Measurements from ENCODE around the gene MRGPRG. TPM values are rescaled to one million over a fixed set of nuclear protein-coding genes. Genes with fewer than 3 reads are reported as not detected.
"Not testable (repeated sequence)": the region's sequence is repeated elsewhere in the genome, so short reads cannot be mapped to it uniquely, and the experiment has no call there.

MRGPRG gene
- total RNA-seq (not detected), polyA plus RNA-seq (not detected)
- long read RNA-seq, donor 1: 0 reads
- long read RNA-seq, donor 2: 0 reads
- long read RNA-seq, donor 3: 0 reads
- long read RNA-seq, donor 4: 0 reads

- Histone ChIP-seq H3K27me3 (ENCODE audit: control insufficient read depth, insufficient read depth) (no peaks in the 10 kb centered on the region), H3K27ac (ENCODE audit: low read length) (no peak within 1 kb of the TSS), H3K9me3 (ENCODE audit: control insufficient read depth, low read length) (no peaks in the 10 kb centered on the region), H3K4me3 (ENCODE audit: low read length) (no peak within 1 kb of the TSS), H3K4me1 (ENCODE audit: control insufficient read depth, insufficient read depth, low read length) (no peaks in the 10 kb centered on the region)
- ATAC-seq (no peak), DNase-seq (peak; percentile 16 to 43 (median 23))
- intact Hi-C loops (cut with DNase I): loop anchor here in 3 of 4 donors (5.0 to 10.0 kb wide), 3 partner anchors 114 to 184 kb away; no protein-coding TSS in a partner anchor
- 82% methylated on average over 35 of the region's 35 CpGs for WGBS
These were observed at the start of gene MRGPRG for GRCh38 chr11:3218483-3219280. Gene MRGPRG (minus strand): TSS chr11:3218813. CDS start chr11:3218813, 0 bp downstream.

GRCh38 chr11:3262548-3262947 lies 43.9 kb upstream of the MRGPRG start:
- H3K27ac ChIP-seq (ENCODE audit: low read length); ATAC-seq; H3K9me3 ChIP-seq (ENCODE audit: control insufficient read depth, low read length); H3K4me1 ChIP-seq (ENCODE audit: control insufficient read depth, insufficient read depth, low read length); intact Hi-C loops (cut with DNase I); H3K4me3 ChIP-seq (ENCODE audit: low read length); DNase-seq; H3K27me3 ChIP-seq (ENCODE audit: control insufficient read depth, insufficient read depth): not testable (repeated sequence)
- WGBS: 42% methylated on average over 6 of the region's 7 CpGs

- WGBS: 54% methylated on average over 7 of the region's 8 CpGs
- ATAC-seq; intact Hi-C loops (cut with DNase I); H3K27ac ChIP-seq (ENCODE audit: low read length); DNase-seq; H3K4me3 ChIP-seq (ENCODE audit: low read length); H3K4me1 ChIP-seq (ENCODE audit: control insufficient read depth, insufficient read depth, low read length); H3K27me3 ChIP-seq (ENCODE audit: control insufficient read depth, insufficient read depth); H3K9me3 ChIP-seq (ENCODE audit: control insufficient read depth, low read length): not testable (repeated sequence)
These were observed 43.2 kb upstream of the MRGPRG start for GRCh38 chr11:3261831-3262230.

GRCh38 chr11:3257509-3257908 lies 38.9 kb upstream of the MRGPRG start:
- H3K4me1 ChIP-seq (ENCODE audit: control insufficient read depth, insufficient read depth, low read length); H3K27ac ChIP-seq (ENCODE audit: low read length); H3K9me3 ChIP-seq (ENCODE audit: control insufficient read depth, low read length); DNase-seq; H3K27me3 ChIP-seq (ENCODE audit: control insufficient read depth, insufficient read depth); ATAC-seq; H3K4me3 ChIP-seq (ENCODE audit: low read length); intact Hi-C loops (cut with DNase I): not testable (repeated sequence)
- WGBS: 96% methylated on average over 1 of the region's 1 CpG

- ATAC-seq; H3K9me3 ChIP-seq (ENCODE audit: control insufficient read depth, low read length); intact Hi-C loops (cut with DNase I); H3K4me3 ChIP-seq (ENCODE audit: low read length); DNase-seq; H3K4me1 ChIP-seq (ENCODE audit: control insufficient read depth, insufficient read depth, low read length); H3K27ac ChIP-seq (ENCODE audit: low read length); H3K27me3 ChIP-seq (ENCODE audit: control insufficient read depth, insufficient read depth): not testable (repeated sequence)
- 91% methylated on average over 5 of the region's 12 CpGs for WGBS
These were observed 36.6 kb upstream of the MRGPRG start for GRCh38 chr11:3255241-3255640.

- H3K9me3 ChIP-seq (ENCODE audit: control insufficient read depth, low read length); H3K27me3 ChIP-seq (ENCODE audit: control insufficient read depth, insufficient read depth); intact Hi-C loops (cut with DNase I); DNase-seq; H3K27ac ChIP-seq (ENCODE audit: low read length); ATAC-seq; H3K4me3 ChIP-seq (ENCODE audit: low read length); H3K4me1 ChIP-seq (ENCODE audit: control insufficient read depth, insufficient read depth, low read length): not testable (repeated sequence)
- no CpG with 5 or more reads among the region's 14 CpGs for WGBS
These were observed 36.2 kb upstream of the MRGPRG start for GRCh38 chr11:3254773-3255172.

- Histone ChIP-seq H3K27ac (ENCODE audit: low read length) (no peak overlapping the region), H3K27me3 (ENCODE audit: control insufficient read depth, insufficient read depth) (no peaks in the 10 kb centered on the region), H3K4me1 (ENCODE audit: control insufficient read depth, insufficient read depth, low read length) (no peaks in the 10 kb centered on the region), H3K9me3 (ENCODE audit: control insufficient read depth, low read length) (no peaks in the 10 kb centered on the region), H3K4me3 (ENCODE audit: low read length) (no peak overlapping the region)
- DNase-seq (no peak), ATAC-seq (no peak)
- intact Hi-C loops (cut with DNase I): no loop called here
These were observed 26.5 kb upstream of the MRGPRG start for GRCh38 chr11:3245071-3245470.

- Histone ChIP-seq H3K4me1 (ENCODE audit: control insufficient read depth, insufficient read depth, low read length) (no peaks in the 10 kb centered on the region), H3K4me3 (ENCODE audit: low read length) (no peak overlapping the region), H3K27ac (ENCODE audit: low read length) (no peak overlapping the region), H3K27me3 (ENCODE audit: control insufficient read depth, insufficient read depth) (no peaks in the 10 kb centered on the region), H3K9me3 (ENCODE audit: control insufficient read depth, low read length) (no peaks in the 10 kb centered on the region)
- ATAC-seq: no peak
- WGBS: 85% methylated on average over 1 of the region's 1 CpG
- DNase-seq: no peak
- intact Hi-C loops (cut with DNase I): no loop called here
These were observed 25.3 kb upstream of the MRGPRG start for GRCh38 chr11:3243880-3244279.

- no peak for DNase-seq
These were observed 18.5 kb upstream of the MRGPRG start for GRCh38 chr11:3237119-3237518.

GRCh38 chr11:3234846-3235245 lies 16.2 kb upstream of the MRGPRG start:
- DNase-seq: no peak
- H3K27ac ChIP-seq (ENCODE audit: low read length): no peak overlapping the region
- intact Hi-C loops (cut with DNase I): loop anchor here in 1 of 4 donors (10.0 kb wide), 1 partner anchor 60 kb away; no protein-coding TSS in a partner anchor
- WGBS: 79% methylated on average over 7 of the region's 7 CpGs
- H3K4me3 ChIP-seq (ENCODE audit: low read length): no peak overlapping the region
- ATAC-seq: no peak
- no peaks in the 10 kb centered on the region for H3K4me1 ChIP-seq (ENCODE audit: control insufficient read depth, insufficient read depth, low read length)
- H3K27me3 ChIP-seq (ENCODE audit: control insufficient read depth, insufficient read depth): no peaks in the 10 kb centered on the region
- H3K9me3 ChIP-seq (ENCODE audit: control insufficient read depth, low read length): no peaks in the 10 kb centered on the region

More at GRCh38 chr11:3237119-3237518, 18.5 kb upstream of the MRGPRG start:
- no peaks in the 10 kb centered on the region for H3K9me3 ChIP-seq (ENCODE audit: control insufficient read depth, low read length)
- 87% methylated on average over 2 of the region's 2 CpGs for WGBS
- no peaks in the 10 kb centered on the region for H3K4me1 ChIP-seq (ENCODE audit: control insufficient read depth, insufficient read depth, low read length)
- ATAC-seq: no peak
- intact Hi-C loops (cut with DNase I): loop anchor here in 1 of 4 donors (10.0 kb wide), 1 partner anchor 62 kb away; no protein-coding TSS in a partner anchor
- no peaks in the 10 kb centered on the region for H3K27me3 ChIP-seq (ENCODE audit: control insufficient read depth, insufficient read depth)
- no peak overlapping the region for H3K27ac ChIP-seq (ENCODE audit: low read length)
- no peak overlapping the region for H3K4me3 ChIP-seq (ENCODE audit: low read length)

GRCh38 chr11:3232956-3233355 lies 14.3 kb upstream of the MRGPRG start:
- H3K27me3 ChIP-seq (ENCODE audit: control insufficient read depth, insufficient read depth): no peaks in the 10 kb centered on the region
- no peak overlapping the region for H3K27ac ChIP-seq (ENCODE audit: low read length)
- peak in 1 of 3 donors; percentile 53 for DNase-seq
- intact Hi-C loops (cut with DNase I): loop anchor here in 1 of 4 donors (10.0 kb wide), 1 partner anchor 58 kb away; no protein-coding TSS in a partner anchor
- no peaks in the 10 kb centered on the region for H3K4me1 ChIP-seq (ENCODE audit: control insufficient read depth, insufficient read depth, low read length)
- no peak for ATAC-seq
- 87% methylated on average over 21 of the region's 21 CpGs for WGBS
- H3K4me3 ChIP-seq (ENCODE audit: low read length): no peak overlapping the region
- H3K9me3 ChIP-seq (ENCODE audit: control insufficient read depth, low read length): no peaks in the 10 kb centered on the region
